GM19099 (cell line): ENCODE measurements around the gene SH3BGRL2.

Source experiments
- POLR2A ChIP-seq: IDR thresholded peaks from 3 replicates; pipeline ENCODE4 v1.6.1; 2011; ENCODE audit warnings: low read depth; ENCODE audit not compliant: insufficient read length; ENCODE audit errors: extremely low read depth

Gene SH3BGRL2

DNA sequence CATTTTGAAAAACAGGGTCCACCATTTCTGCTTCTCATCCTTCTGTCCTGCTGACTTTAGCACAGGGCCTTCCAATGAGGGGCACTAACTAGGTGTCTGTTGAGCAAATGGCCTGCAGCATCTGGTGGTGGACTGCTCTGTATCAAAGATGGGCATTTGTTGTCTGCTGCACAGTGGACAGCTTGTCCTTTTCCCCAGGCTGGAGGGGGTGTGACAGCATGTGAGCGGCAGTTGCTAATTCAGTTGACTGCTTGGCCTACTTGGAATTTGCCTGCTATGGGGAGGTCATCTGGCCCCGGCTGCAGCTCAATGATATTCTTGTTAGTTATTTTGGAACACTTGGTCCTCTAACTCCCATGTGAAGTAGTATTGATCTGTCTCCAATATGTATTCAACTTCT is 93.7 kb downstream of the SH3BGRL2 start:
- no peak for TF ChIP-seq POLR2A

DNA sequence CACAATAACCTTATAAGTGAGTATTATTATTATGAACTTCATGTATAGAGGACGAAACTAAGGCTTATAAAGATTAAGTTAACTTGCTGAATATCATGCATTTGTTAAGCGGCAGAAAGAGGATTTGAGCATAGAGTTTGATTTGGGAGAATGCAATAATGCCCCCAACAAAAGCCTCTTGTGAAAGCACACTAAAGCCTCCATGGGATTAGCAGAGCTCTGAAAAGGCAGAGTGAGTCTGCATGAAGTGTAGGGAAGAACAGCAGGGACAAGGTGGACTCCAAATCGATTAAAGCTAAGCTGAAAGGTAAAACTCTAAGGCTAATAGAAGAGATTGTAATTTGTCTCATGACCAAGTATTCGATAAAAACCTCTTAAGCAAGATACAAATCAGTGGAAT is 100.3 kb downstream of the SH3BGRL2 start:
- no peak for TF ChIP-seq POLR2A

DNA sequence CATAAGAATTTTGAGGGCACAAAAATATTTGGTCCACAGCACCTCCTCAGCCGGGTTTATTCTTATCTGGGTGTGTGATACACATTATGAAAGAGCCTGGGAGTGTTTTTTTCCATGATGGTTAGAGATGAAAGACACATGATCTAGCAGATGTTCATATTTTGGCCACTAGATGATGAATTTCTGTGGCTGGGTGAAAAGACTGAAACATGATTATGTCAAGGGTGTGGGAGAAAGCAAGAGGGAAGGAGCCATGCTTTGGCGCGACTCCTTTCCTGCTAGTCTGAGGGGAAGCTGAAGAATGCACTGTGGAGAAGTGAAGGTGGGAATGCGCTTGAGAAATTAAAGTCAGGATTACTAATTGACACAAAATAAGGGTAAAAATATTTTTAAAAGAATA is 102.3 kb downstream of the SH3BGRL2 start:
- TF ChIP-seq POLR2A, result no peak

DNA sequence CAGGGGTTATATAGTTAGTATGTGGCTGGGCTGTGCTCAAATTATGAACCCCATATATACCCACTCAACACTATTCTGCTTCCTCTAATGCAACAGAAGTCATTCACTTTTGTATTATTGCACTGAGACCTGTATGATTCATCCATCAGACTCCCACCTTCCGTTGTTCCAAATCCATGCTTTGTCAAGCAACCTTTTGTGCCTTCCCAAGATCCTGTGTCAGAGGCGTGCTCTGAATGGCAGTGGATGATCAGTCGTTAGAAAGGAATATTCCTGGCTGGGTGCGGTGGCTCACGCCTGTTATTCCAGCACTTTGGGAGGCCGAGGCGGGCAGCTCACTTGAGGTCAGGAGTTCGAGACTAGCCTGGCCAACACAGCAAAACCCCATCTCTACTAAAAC is 103.2 kb downstream of the SH3BGRL2 start:
- no peak for TF ChIP-seq POLR2A

DNA sequence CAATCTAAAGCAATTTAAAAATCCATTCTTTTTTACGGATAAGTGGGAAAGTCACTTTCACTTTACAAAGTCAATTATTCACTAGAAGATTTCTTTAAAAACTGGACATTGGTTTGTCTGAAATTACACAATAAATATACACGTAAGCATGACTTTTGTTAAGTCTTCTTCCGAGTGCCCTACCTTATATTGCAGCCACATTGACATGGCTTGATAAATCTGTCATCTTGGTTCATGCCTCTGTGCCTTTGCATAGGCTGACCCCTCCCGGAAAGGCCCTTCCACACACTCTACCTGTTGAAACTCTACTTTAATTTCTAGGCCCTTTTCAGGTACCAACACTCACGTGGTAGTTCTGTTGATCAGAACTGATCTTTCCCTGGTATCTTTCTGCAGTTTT is 104.1 kb downstream of the SH3BGRL2 start:
- TF ChIP-seq POLR2A, result no peak

DNA sequence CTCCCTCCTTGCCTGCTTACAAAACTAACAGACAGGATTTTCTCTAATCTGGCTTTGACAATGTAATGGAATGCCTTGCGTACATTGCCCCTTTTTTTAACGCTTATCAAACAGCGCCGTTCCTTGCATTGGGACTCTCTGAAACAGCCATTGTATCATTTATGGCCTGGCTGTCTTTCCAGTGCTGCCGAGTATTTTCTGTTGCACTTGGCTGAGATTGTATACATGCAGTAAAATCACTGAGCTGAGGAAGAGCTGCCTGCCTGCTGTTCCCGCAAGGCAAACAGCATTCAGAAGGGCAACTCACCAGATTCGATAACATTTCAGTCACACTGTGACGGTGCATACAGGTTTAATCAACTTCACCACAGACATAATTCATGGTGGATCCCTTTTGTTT is 106.0 kb downstream of the SH3BGRL2 start:
- TF ChIP-seq POLR2A, result no peak

DNA sequence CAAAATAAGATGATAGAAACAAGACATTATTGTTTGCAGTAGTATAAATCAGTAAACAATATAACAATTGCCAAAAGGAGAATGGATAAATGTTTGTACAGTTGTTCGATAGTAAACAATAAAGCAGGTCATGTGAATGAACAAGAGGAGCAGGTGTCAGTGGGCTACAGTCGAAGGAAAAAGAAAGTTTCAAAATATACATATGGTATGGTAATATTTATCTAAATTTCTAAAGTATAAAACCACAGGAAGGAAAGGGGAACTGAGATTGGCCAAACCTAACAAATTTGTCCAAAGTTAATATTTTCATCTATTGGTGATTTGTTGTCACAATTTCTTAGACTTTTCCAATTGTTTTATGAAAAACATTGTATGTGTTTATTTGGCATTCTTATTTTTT is 110.9 kb downstream of the SH3BGRL2 start:
- no peak for TF ChIP-seq POLR2A

DNA sequence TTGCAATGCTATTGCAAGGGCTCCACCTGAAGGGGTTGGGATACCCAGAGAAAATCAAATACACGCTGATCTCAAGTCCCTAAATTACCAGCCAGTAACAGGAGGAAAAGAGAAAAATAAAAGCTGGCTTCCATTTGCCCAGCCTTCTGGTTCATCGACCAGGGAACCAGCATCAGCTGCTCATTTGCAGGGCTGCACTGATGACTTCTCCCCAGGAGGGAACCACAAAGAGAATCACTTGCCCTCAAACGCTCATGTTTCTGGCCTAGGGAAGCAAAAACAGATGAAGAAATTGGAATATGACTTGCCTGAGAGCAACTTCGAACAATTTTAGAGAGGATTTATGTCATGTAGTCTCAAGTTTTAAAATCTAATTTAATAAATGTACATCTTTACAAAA is 119.7 kb downstream of the SH3BGRL2 start:
- no peak for TF ChIP-seq POLR2A
